ENCODE measurements around the gene ACADM. TPM values are rescaled to one million over a fixed set of nuclear protein-coding genes. Genes with fewer than 3 reads are reported as not detected.

Gene ACADM
- total and polyA plus RNA-seq, 2 donors (not counting 3 experiments of a cell fraction or from before 2014, with no cell fraction given): 10.8 to 32.5 TPM

GRCh38 chr1:75811211-75811981 is 86.9 kb downstream of the ACADM start:
- Histone ChIP-seq H3K4me3 (replicated peaks in 1 of 3; ENCODE audit: insufficient read depth in 1 of 3, low read depth in 1 of 3, low read length in 3 of 3) (no peak overlapping the region), H3K36me3 (ENCODE audit: control insufficient read depth in 2 of 2, extremely low read depth in 1 of 2, insufficient read depth in 2 of 2, low read length in 2 of 2) (no peaks in the 10 kb centered on the region), H3K9ac (replicated peaks; ENCODE audit: extremely low read depth, insufficient read depth, low read length) (no peak overlapping the region), H3K27ac (ENCODE audit: insufficient read depth, low read depth, low read length) (no peak overlapping the region), H3K9me1 (replicated peaks; ENCODE audit: control insufficient read depth, extremely low read depth, insufficient read depth, low read length) (no peaks in the 10 kb centered on the region), H2AFZ (ENCODE audit: low read depth, low read length) (no peak overlapping the region), H3K4me2 (ENCODE audit: insufficient read depth, low read length) (peak overlapping the region; percentile 9), H4K20me1 (replicated peaks; ENCODE audit: control insufficient read depth, extremely low read depth, insufficient read depth, low read length) (no peaks in the 10 kb centered on the region), H3K79me2 (ENCODE audit: control insufficient read depth, insufficient read depth, low read length) (no peaks in the 10 kb centered on the region), H3K27me3 (ENCODE audit: control insufficient read depth in 2 of 2, insufficient read depth in 2 of 2, low read length in 2 of 2) (no peaks in the 10 kb centered on the region), H3K9me3 (replicated peaks; ENCODE audit: control insufficient read depth, insufficient read depth, low read length) (no peaks in the 10 kb centered on the region), H3K4me1 (ENCODE audit: control insufficient read depth, extremely low read depth, insufficient read depth, low read length) (peaks cover 9% of the 10 kb centered on the region)
- ChIA-PET CTCF (no interaction called here), POLR2A (no interaction called here)
- DNase-seq (ENCODE audit: low read depth, low spot score) (peak; percentile 21), FAIRE-seq (peak; percentile 18)
- TF ChIP-seq FOS (IDR thresholded peaks at IDR 0.05; ENCODE audit: borderline replicate concordance, insufficient read depth, low read length): peak; percentile 75
- no peak for TF ChIP-seq MYC (IDR thresholded peaks at IDR 0.05; ENCODE audit: low read depth, low read length)
- dilution Hi-C loops (cut with MboI; ENCODE audit: extremely low pct_ligation_motif_present, low sequenced_read_pairs): no loop called here
- BruUV-seq (replicated peaks): no TSS peak
- intact Hi-C loops (cut with micrococcal nuclease): no loop called here

GRCh38 chr1:75812065-75812464 is 87.6 kb downstream of the ACADM start:
- H3K27ac ChIP-seq (ENCODE audit: insufficient read depth, low read depth, low read length): no peak overlapping the region
- no peak for DNase-seq (ENCODE audit: low read depth, low spot score)
- H3K36me3 ChIP-seq (ENCODE audit: control insufficient read depth in 2 of 2, extremely low read depth in 1 of 2, insufficient read depth in 2 of 2, low read length in 2 of 2): no peaks in the 10 kb centered on the region
- FAIRE-seq: no peak
- H4K20me1 ChIP-seq (replicated peaks; ENCODE audit: control insufficient read depth, extremely low read depth, insufficient read depth, low read length): no peaks in the 10 kb centered on the region
- no peaks in the 10 kb centered on the region for H3K9me1 ChIP-seq (replicated peaks; ENCODE audit: control insufficient read depth, extremely low read depth, insufficient read depth, low read length)
- dilution Hi-C loops (cut with MboI; ENCODE audit: extremely low pct_ligation_motif_present, low sequenced_read_pairs) (no loop called here), intact Hi-C loops (cut with micrococcal nuclease) (no loop called here)
- no peak overlapping the region for H3K9ac ChIP-seq (replicated peaks; ENCODE audit: extremely low read depth, insufficient read depth, low read length)
- POLR2A ChIA-PET: no interaction called here
- BruUV-seq (replicated peaks): no TSS peak
- no peak for TF ChIP-seq FOS (IDR thresholded peaks at IDR 0.05; ENCODE audit: borderline replicate concordance, insufficient read depth, low read length)
- no peak for TF ChIP-seq MAX (IDR thresholded peaks at IDR 0.05; ENCODE audit: insufficient read depth, insufficient read length)
- no peak for TF ChIP-seq EZH2 (IDR thresholded peaks at IDR 0.05; ENCODE audit: borderline replicate concordance, low read depth, low read length, severe bottlenecking)
- no peak for TF ChIP-seq MYC (IDR thresholded peaks at IDR 0.05; ENCODE audit: low read depth, low read length)
- TF ChIP-seq POLR2A (IDR thresholded peaks at IDR 0.05; ENCODE audit: low read depth, low read length): no peak
- H3K79me2 ChIP-seq (ENCODE audit: control insufficient read depth, insufficient read depth, low read length): no peaks in the 10 kb centered on the region
- no peak overlapping the region for H3K4me3 ChIP-seq (replicated peaks in 1 of 3; ENCODE audit: insufficient read depth in 1 of 3, low read depth in 1 of 3, low read length in 3 of 3)
- no peaks in the 10 kb centered on the region for H3K9me3 ChIP-seq (replicated peaks; ENCODE audit: control insufficient read depth, insufficient read depth, low read length)
- peak overlapping the region; percentile 9 for H3K4me2 ChIP-seq (ENCODE audit: insufficient read depth, low read length)
- no peak overlapping the region for H2AFZ ChIP-seq (ENCODE audit: low read depth, low read length)
- CTCF ChIA-PET: no interaction called here
- H3K27me3 ChIP-seq (ENCODE audit: control insufficient read depth in 2 of 2, insufficient read depth in 2 of 2, low read length in 2 of 2): no peaks in the 10 kb centered on the region
- peaks cover 9% of the 10 kb centered on the region for H3K4me1 ChIP-seq (ENCODE audit: control insufficient read depth, extremely low read depth, insufficient read depth, low read length)

Small RNA genes lying within 50 kb of the gene (small RNA-seq; reads per million reads assigned to genes)
- not detected for gene SNORD45A (ENCODE audit: insufficient read depth, insufficient read length, low read depth, low replicate concordance)
- gene SNORD45B (ENCODE audit: insufficient read depth, insufficient read length, low read depth, low replicate concordance): not detected
- not detected for gene SNORD45C (ENCODE audit: insufficient read depth, insufficient read length, low read depth, low replicate concordance)

Other genes with a start within 250 kb of the ACADM start
- gene SLC44A5, start 113.6 kb upstream of the ACADM start, total RNA-seq: 1.6 TPM in 2 replicates
- 2.5 and 3.2 TPM in 2 replicates for gene SLC44A5, start 113.6 kb upstream of the ACADM start, polyA plus RNA-seq
- gene RABGGTB, start 61.5 kb downstream of the ACADM start, total RNA-seq: 103 and 114 TPM in 2 replicates
- gene RABGGTB, start 61.5 kb downstream of the ACADM start, polyA plus RNA-seq: 51.4 and 78.2 TPM in 2 replicates
- 0.09 and 0.29 TPM in 2 replicates for gene MSH4, start 72.2 kb downstream of the ACADM start, total RNA-seq
- gene MSH4, start 72.2 kb downstream of the ACADM start, polyA plus RNA-seq: 0.01 TPM in 1 of 2 replicates, not detected in the other
- gene ASB17, start 207.7 kb downstream of the ACADM start, total RNA-seq: not detected in 2 replicates
- gene ASB17, start 207.7 kb downstream of the ACADM start, polyA plus RNA-seq: not detected in 2 replicates

Measured in endothelial cell of umbilical vein (primary cell).